ENCODE results near the gene TCF4. TPM values are rescaled to one million over a fixed set of nuclear protein-coding genes. Genes with fewer than 3 reads are reported as not detected.
A peak's percentile ranks its signal among the peaks of the same experiment; 100 is the strongest.

TCF4 gene
- total RNA-seq, 1 experiment from 2014 or later, result 14.7 TPM

DNA sequence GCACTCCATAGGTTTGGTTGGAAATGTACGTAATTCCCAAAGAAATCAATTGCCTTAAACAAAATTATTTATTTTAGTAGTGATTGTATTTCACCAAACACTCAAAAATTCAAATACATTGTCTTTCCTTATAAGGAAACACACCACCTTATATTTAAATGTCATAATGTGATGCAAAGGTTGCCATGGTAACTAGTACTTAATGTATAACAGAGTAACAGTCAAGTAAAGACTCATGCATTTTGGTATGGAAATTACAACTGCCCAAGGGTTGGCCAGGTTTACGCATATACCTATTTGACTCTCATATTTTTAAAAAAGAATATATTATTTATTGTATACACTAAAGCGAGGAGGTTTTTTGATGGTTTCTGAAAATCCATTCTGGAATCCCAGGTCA is 231.2 kb downstream of the TCF4 start:
- DNase-seq (ENCODE audit: low read depth), result no peak

DNA sequence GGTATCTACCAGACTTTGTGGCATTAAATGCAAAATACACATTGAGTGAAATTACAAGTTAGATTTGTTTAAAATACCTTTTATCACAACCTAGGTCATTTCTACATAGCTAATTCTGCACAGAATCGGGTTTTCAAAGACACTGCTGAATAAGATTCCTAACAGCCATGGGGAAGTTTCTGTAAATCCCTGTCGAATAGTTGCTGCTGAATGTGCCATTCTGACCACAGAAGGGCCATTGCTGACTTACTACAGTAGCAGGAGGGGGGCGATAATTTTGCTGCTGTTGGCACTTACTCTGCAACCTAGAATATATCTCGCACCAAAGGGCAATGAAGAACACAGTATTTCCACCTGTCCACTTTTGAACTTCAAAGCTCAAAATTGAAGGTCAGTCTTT is 232.8 kb downstream of the TCF4 start:
- DNase-seq (ENCODE audit: low read depth), result no peak

DNA sequence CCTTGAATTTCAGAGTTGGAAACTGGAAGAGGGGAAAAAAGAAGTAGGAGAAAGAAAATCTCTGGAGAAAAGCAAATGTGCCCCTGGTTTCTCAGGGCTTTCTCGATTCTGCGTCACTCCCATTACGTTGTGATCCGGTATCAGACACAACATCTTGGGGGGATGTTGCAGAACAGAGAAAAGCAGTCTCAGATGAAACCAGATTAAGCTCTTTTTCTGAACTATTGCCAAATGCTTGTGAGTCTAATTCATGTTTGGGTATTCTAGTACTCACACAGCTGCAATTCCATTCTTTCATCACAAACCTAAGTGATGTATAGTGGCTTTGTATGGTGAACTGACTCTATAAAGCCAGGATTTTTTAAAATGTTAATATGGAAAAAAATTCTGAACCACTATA is 233.2 kb downstream of the TCF4 start:
- DNase-seq (ENCODE audit: low read depth), result no peak

DNA sequence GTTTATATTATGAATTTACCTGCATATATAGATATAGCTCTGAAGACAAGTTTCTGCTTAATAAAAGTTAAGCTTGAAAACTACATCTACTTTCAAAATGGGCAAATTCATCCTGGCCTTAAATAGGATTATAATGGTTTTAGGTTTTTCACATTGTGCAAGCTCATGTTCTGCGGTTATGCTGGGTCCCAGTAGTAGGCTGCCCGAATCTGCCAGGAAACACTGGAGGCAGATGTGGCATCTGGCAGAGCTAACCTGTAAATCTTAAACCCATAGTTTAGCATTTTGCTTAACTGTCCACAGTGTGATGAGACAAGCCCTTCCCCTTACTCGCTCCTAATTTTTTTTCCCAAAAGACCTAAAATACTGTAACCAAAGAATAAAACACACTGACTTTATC is 234.2 kb downstream of the TCF4 start:
- no peak for DNase-seq (ENCODE audit: low read depth)

DNA sequence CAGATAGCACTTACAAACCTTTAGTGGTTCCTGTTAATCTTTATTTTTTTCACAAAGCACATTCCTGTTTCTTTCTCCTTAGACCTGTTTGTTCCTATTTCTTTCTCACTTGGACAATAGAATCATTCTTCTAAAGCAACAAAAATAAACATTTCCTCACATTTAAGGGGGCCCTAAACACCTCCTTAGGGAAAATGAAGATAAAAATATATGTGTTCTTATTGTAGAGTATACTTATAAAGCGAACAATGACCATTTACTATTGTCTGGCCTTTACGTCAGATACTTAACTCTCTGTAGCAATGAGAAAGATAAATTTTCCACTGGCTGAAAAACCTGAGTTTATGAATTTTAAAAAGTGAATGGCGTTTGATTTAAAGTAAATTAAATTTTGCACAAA is 234.6 kb downstream of the TCF4 start:
- no peak for DNase-seq (ENCODE audit: low read depth)

DNA sequence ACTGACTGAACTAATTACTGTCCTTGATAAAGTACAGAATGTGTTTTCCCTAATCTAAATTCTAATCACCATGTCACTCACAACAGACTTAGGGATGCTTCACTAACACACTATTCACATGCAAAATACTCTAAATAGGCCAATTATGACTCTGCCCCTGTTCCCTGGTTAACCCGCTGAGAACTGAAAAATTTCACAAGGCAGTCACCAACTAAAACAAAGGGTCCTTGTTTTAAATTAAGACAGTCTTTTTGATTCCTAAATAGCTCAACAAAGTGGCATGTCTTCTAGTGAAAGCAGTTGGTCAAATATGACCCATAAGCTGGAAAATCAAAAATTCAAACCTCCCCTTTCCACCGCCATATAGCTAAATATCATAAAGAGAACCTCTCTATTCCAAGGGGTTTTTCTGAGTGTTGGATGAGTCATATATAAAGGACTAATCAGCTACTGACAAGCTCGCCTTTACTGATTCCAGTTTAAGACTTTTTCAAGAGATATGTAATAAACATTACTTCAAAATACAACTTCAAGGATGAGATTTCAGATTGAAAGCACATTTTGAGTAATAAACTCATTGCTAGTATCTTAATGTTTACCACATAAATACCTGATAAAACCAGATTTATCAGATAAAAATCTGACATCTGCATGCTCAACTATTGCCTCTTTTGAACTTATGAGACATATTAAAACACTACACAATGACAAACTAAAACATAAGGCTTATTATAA is 235.8 kb downstream of the TCF4 start:
- DNase-seq (ENCODE audit: low read depth), result no peak

DNA sequence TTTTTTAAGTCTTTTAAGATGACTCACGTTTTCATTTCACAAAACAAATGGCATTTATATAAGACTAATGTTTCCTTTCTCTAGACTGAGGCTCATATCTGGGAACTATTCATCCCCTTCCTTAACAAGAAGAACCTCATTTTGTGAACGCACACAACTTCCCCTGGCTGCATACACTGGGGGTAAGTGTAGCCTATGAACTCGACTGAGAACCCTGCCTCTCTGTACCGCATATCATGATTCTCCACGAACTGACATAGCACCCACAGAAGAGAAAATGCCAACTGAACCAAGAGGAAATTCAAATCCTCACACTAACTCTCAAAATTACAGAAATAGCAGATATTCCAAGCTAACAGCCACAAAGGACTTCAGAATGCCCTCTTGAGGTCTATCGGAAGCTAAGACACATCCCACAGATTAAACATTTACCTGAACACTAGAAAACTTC is 236.7 kb downstream of the TCF4 start:
- no peak for DNase-seq (ENCODE audit: low read depth)

DNA sequence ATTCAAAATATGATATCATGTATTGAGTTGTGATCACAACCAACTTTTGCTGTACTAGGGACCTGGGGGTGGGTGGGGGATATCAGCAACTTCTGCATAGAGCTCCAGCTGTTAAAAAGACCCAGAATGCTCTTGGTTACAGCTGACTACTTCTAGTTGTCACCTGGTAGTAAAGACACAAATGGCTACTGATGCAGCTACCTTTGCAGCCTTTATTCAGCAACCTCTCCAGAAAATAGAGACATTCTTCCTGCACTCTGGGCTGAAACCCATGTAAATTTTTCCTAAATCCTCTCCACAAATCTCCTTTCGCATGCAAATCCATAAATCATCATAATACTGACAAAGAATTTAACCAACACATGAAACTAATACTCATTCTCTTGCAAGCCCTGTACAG is 238.3 kb downstream of the TCF4 start:
- DNase-seq (ENCODE audit: low read depth), result no peak

DNA sequence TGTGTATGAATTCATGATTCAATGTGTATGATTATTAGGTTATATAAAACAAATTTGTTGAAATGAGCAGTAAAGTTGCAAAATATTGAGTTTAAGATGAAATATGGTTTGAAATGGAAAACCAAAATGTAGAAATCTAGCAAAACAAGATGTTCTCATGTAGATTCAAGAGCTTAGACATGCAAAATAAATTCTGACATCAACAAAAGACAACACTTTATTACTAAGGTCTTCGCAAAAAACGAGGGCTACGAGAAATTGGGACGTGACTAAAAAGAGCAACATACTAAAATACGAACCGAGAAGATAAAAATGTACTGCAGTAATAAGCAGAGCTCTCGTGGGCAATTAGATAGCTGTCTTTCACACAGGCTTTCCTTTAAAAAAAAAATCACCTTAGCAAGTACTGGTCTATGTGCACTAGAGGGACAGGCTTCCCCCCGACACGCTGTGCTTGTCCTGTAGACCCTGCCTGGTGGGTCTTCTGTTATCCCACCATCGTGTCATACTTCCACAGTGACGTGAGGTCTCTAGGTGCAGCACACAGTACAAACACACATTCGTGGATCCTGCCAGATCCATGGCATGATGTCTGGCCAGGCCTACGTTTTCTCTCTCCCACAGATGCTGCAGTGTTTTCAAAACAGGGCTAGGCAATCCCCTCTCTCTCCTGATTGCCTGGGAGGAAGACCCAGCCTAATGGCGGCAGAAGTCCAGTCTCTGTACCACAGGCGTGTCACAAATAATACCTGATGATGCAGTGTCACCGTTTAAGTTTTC is 240.8 kb downstream of the TCF4 start:
- no peak for DNase-seq (ENCODE audit: low read depth)

DNA sequence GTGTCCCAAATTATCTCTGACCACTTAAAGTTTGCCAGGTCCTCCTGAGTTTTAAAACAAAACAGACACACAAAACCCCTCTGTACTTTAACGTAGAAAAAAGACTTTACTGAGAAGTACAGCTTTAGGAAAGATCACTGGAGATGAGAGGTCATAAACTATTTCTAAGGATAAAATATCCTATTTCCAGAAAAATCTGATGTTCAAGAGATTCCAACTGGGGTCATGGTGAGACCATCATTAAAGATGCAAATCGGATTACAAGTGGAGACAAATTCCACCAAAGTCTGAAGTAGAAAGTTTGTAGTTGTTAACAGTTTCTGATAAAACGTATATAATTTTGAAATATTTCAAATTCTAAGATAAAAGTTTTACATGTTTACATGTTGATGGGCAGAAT is 241.6 kb downstream of the TCF4 start:
- DNase-seq (ENCODE audit: low read depth), result no peak

DNA sequence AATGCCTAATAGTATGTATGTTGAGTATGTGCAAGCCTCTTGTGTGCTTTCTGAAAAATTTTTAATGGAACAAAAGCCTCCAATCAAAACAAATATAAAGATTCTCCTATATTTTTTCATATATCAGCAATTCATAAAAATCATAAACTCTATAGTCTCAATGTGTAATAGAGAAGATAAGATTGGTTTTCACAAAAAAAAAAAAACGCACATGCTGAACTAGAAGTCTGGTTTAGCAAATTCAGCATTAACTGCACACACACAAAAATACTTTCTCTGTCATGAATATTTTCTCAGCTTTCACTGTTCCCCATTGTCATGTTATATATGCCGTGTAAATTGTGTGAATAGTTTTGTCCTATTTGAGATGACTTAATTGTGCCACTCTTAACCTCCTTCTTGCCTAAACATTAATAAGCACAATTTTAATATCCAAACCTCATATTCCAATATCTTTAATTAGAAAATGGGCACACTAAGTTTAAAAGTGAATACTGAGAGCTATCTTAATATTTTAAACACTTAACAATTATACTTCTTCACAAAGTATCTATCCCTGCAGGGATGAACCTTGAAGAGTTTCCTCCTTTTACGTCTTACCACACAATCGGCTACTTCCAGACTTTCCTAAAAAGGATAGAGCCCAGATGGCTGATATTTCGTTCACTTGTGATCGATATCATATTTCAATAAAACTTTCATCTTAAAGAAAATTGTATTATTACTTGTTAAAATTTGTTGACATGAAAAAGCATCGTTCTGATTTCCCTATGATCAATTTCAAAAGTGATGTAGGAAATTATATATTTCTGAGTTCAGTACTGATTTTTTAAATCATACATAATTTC is 242.7 kb downstream of the TCF4 start:
- no peak for DNase-seq (ENCODE audit: low read depth)

DNA sequence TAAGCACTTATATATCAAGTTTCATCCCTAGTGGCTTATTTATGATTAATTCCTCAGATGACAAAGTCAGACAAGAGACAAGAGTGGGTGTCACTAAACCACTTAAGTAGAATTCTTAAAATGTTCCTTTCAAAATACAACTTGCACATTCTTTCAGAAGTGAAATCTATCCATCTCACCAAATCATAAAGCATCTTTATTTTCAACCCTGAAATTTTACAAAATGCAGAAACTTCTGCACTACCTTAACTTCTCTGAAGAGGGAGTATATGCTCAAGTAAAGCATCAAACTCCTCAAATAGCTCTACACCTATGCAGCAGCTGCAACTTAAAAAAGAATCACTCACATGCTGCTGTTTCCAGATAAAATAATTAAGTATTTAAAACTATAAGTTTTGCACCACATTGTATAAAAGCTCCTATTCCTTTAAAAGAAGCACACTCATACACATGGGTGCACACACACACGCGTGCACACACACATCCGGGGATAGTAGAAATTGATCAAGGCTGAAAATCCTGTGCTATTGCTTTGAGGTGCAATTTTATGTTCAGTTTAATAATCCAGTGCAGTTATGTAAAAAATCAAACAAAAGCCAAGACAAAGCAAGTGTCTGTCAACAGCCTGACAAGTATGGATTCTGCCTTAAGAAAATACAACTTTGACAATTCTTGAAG is 244.5 kb downstream of the TCF4 start:
- peak; percentile 15 for DNase-seq (ENCODE audit: low read depth)

DNA sequence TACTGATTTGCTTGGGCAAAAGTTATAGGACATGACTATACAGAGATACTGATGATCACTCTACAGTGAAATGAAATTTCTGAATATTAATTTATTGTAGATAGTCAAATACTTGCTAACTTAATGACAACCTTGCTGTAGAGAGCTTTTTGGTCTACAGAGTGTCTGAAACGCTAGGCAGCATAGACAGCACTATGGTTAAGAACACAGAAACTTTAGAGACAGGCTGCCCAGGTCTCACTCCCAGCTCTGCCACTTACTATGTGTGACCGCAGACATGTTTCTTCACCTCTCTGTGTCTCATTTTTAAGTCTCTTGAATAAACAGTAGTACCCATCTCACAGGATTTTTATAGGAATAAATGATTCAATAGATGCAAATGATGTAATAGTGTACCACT is 247.0 kb downstream of the TCF4 start:
- no peak for DNase-seq (ENCODE audit: low read depth)

DNA sequence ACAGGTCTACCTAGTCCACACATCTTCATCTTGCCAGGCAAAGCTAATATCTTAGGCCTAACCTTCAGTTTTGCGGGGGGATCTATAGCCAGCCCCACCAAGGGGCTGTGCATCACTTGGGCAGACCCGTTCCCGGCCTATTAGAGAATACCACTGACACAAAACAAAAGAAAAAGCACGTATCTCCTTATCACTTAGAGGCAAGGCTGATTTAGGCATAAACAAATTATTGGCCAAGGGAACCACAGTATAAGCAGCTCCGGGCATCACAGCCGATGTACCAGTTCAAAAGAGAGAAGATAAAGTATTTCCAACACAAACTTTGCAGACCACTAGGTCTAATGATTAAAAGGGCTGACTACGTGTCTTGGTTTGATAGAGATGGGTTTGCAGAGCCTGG is 248.0 kb downstream of the TCF4 start:
- no peak for DNase-seq (ENCODE audit: low read depth)

DNA sequence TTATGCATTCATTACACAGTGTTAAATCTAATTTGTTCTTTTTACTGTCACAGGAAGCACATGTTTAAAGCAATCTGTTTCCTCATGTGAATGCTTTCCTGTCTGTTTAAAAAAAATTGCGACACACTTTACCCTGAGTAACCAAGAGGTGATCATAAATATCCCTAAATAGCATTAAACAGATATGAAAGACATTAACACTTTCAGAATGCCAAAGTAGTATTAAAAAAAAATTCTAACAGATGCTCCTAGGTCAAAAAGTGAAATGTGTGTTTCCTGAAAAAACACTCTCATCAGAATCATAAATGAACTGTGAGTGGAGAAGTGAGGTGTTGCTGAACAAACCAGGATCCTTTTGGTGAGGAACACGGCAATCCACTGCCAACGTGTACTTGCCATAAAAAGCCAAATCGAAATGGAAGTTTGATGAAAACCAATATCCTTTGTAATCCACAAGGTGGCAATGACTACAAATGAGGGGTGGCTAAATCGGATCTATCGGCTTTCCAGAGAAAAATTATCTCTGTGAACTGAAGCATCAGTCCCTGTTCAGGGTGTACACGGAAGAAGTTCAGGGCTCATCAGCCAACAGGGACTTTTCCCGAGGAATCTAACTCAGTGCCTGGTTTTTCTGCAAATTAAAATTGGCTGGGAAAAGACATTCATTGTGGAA is 248.9 kb downstream of the TCF4 start:
- DNase-seq (ENCODE audit: low read depth), result no peak

DNA sequence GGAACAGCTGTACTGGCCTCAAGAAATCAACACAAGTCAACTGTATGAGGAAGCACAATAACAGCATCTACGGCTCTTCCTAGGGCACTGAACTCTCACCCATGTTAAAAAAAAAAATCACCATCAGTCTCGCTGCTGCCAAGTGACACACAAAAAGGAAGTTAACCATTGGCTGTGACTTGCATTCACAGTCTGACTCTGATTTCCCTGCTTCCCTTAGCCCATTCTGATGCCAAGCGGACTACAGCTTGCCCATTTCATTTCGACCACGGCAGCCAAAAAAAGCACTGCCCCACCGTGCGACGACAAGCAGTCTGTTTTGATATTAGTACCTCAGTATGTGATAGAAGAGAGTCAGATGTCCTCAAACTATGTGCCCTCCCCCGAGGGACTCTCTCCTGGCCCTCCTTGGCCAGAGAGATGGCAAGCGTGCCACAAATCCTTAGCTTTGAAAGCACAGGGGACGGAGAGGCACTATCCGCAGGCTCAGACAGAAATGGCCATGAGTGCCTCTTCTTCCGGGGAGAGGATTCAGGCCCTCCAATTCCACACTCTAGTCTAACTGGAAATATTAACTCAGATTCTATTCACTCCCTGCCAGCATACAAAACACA is 250.0 kb downstream of the TCF4 start:
- DNase-seq (ENCODE audit: low read depth), result no peak

DNA sequence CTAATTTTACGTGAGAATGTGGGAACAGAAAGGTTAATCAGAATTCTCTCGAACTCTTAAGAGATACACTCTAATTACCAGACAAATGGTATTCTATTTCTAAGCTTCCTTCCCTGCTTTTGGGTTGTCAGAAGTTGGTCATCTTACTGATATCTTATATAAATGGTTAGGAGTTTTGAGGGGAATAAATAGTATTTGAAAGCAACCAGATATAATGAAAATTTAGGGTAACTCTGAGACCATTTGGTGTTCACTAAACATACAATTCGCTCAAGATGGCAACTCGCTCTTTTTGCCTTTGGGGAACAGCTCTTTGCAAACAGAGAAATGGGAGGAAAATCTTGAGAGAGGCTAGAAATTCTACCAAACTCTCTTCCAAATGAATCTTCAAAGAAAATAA is 250.9 kb downstream of the TCF4 start:
- no peak for DNase-seq (ENCODE audit: low read depth)

DNA sequence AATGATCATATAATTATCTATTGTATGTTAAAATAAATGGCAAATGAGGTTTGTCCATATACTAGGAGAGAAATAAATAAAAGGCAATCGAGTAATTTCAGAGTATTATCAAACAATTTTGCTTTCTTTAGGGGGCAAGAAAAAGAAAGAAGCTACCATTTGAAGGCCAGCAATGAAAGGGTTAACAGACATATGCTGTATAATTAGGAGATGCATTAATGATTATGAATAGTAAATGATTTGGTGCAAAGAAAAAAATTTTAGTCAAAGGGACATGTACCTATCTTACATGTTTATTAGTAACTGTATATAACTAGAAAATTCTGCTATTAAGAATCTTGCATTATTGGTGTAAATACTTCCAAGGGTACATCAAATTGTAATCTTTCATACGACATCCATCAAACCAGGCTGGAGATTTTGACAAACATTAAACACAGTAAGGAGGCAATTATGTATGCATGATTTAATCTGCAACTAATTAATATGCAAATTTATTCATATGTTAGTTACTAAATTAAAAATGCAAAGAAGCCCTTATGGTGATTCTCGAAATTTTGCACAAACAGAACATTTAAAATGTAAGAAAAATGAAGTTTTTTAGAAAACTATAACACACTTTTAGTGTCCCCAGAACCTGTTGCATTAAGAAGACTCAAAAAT is 251.4 kb downstream of the TCF4 start:
- no peak for DNase-seq (ENCODE audit: low read depth)

DNA sequence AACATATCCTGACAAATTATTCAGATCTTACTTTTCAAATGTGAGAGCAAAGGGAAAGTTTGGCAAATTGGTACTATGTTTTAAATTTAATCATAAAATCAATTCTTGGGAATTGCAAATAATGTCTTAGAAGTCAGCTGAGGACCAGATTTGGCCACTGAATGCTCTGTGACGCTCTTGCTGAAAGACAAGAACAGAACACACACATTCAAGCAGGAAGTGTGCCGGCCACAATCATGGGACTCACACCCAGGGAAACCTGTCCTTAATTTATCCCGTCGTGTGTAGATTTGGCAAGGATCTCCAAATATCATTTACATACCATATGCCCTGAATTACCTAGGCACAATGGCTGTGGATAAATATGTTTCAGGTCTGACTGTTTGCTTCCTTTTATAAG is 253.1 kb downstream of the TCF4 start:
- no peak for DNase-seq (ENCODE audit: low read depth)

DNA sequence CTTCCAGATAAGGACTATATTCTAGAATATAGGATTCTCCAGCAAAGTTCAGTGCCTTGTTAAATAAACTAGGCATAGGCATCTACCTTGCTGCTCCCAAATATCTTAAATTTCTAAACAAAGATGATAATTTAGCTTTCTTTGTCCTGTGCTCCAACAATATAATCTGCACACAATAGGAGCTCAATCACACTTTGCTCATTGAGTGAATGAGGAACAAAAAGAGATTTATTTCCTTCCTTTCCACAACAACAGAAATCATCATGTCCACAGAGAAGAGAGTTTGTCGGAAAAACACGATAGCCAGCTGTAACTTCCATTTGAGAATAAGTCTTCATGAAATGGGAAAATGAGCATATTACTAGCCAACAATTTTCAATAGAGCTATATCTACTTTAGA is 256.7 kb downstream of the TCF4 start:
- no peak for DNase-seq (ENCODE audit: low read depth)
